Inferior parietal cortex (tissue), 1 donor: ENCODE data around the gene KLHL12.

ENCODE experiments used
- DNase-seq: peaks from one replicate; pipeline ENCODE4 v3.0.0-alpha.2; 2016; ENCODE audit errors: extremely low spot score

The KLHL12 gene

GRCh38 chr1:202880961-202881460 is 46.0 kb downstream of the KLHL12 start:
- no peak for DNase-seq

GRCh38 chr1:202880062-202880461 is 47.0 kb downstream of the KLHL12 start:
- DNase-seq: no peak

GRCh38 chr1:202879128-202879527 is 47.9 kb downstream of the KLHL12 start:
- no peak for DNase-seq

- no peak for DNase-seq
These were observed 54.0 kb downstream of the KLHL12 start for GRCh38 chr1:202873026-202873425.

GRCh38 chr1:202871367-202871766 is 55.7 kb downstream of the KLHL12 start:
- DNase-seq: no peak

- no peak for DNase-seq
These were observed 64.1 kb downstream of the KLHL12 start for GRCh38 chr1:202862679-202863560.

- DNase-seq: peak; percentile 93
These were observed 65.5 kb downstream of the KLHL12 start for GRCh38 chr1:202861420-202862132.

- DNase-seq: peak; percentile 25
These were observed 66.2 kb downstream of the KLHL12 start for GRCh38 chr1:202860744-202861419.

- no peak for DNase-seq
These were observed 68.1 kb downstream of the KLHL12 start for GRCh38 chr1:202858789-202859414.

GRCh38 chr1:202858331-202858730 is 68.7 kb downstream of the KLHL12 start:
- DNase-seq: no peak

GRCh38 chr1:202857136-202857610 is 69.9 kb downstream of the KLHL12 start:
- DNase-seq: no peak

GRCh38 chr1:202856014-202856413 is 71.0 kb downstream of the KLHL12 start:
- no peak for DNase-seq

- DNase-seq: no peak
These were observed 72.2 kb downstream of the KLHL12 start for GRCh38 chr1:202854787-202855186.

- no peak for DNase-seq
These were observed 74.7 kb downstream of the KLHL12 start for GRCh38 chr1:202852163-202852904.

GRCh38 chr1:202850593-202851362 is 76.3 kb downstream of the KLHL12 start:
- no peak for DNase-seq

GRCh38 chr1:202848191-202848542 is 78.9 kb downstream of the KLHL12 start:
- DNase-seq: peak; percentile 34

- DNase-seq: no peak
These were observed 82.1 kb downstream of the KLHL12 start for GRCh38 chr1:202844935-202845334.

- no peak for DNase-seq
These were observed 82.8 kb downstream of the KLHL12 start for GRCh38 chr1:202844259-202844658.

GRCh38 chr1:202843081-202843480 is 84.0 kb downstream of the KLHL12 start:
- DNase-seq: no peak
